Activated naive CD4-positive, alpha-beta T cell treated with anti-CD3 and anti-CD28 coated beads, Interleukin-2, amount 50 U/mL, for 72 hours (primary cell): ENCODE measurements around the gene NRXN3. TPM values are rescaled to one million over a fixed set of nuclear protein-coding genes. Genes with fewer than 3 reads are reported as not detected.
A peak's percentile ranks its signal among the peaks of the same experiment; 100 is the strongest.

Experiments
- ATAC-seq, 2 donors: fragments of 150-1000 bp; cut with Tn5 transposase; 2 replicates each; pipeline ENCODE4 v1.10.0; 2021; ENCODE audit warnings: mild to moderate bottlenecking in 2 of 2, moderate library complexity in 2 of 2
- DNase-seq, 2 donors: peaks; one replicate each; pipeline ENCODE4 v3.0.0; 2021 to 2022; ENCODE audit warnings: low spot score in 2 of 2
- H3K27ac Mint-ChIP-seq, 2 donors: one replicate each; pipeline ENCODE4 v1.8.0; 2022; ENCODE audit warnings: mild to moderate bottlenecking in 2 of 2, mixed read lengths in 2 of 2
- H3K36me3 Mint-ChIP-seq, 2 donors: one replicate each; pipeline ENCODE4 v1.8.0; 2022; ENCODE audit warnings: mixed read lengths in 2 of 2
- H3K9me3 Mint-ChIP-seq, 2 donors: one replicate each; pipeline ENCODE4 v1.8.0; 2022; ENCODE audit warnings: mixed read lengths in 2 of 2
- total RNA-seq, 2 donors: library from RNA; stranded (reverse); gene quantifications; one replicate each; pipeline ENCODE4 v1.2.3, GENCODE V29; 2022

The NRXN3 gene
- total RNA-seq, 2 donors from 2014 or later, result not detected

DNA sequence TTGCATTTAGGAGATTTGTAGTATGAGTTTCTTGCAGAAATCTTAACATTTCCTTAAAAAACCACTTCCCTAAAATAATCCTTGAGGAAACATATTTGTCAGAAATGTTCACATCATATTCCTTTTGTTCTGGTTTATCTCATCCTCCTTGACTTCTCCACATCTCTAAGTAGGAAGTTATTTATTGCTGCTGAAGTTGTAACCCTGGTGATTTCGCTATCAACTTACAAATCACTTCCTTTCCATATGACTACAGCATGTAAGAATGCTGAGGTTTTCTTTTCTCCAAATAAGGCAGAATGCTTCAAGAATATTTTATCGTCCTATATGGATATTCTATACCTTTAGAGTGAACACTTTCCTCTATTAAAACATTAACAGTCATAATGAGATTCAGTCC, 751.7 kb downstream of the NRXN3 start:
- DNase-seq (no peak), ATAC-seq (no peak)
- no peaks in the 10 kb centered on the region for H3K36me3 Mint-ChIP-seq
- H3K9me3 Mint-ChIP-seq, result peaks cover 5 to 8% of the 10 kb centered on the region in 2 donors
- H3K27ac Mint-ChIP-seq, result no peak overlapping the region

DNA sequence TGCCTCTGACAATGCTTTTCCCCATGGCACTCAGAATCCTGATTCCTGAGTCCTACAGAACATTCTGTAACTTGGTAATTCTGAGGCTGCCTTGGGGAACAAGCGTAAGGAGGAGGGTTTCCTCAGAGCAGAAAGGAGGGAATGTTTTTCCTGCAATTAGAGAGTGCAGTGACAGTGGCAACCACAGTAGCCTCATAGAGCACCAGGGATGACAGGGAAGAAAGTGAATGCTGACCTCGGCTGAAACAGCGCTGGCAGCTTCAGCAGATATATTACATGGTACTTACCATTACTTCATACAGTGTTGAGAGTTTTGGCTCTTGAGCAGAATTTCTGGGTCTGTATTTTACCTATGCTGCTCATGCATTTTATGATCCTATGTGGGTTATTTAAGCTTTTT, 757.1 kb downstream of the NRXN3 start:
- peaks cover 0 to 4% of the 10 kb centered on the region in 2 donors for H3K9me3 Mint-ChIP-seq
- H3K27ac Mint-ChIP-seq, result no peak overlapping the region
- no peak for ATAC-seq
- no peak for DNase-seq
- no peaks in the 10 kb centered on the region for H3K36me3 Mint-ChIP-seq

DNA sequence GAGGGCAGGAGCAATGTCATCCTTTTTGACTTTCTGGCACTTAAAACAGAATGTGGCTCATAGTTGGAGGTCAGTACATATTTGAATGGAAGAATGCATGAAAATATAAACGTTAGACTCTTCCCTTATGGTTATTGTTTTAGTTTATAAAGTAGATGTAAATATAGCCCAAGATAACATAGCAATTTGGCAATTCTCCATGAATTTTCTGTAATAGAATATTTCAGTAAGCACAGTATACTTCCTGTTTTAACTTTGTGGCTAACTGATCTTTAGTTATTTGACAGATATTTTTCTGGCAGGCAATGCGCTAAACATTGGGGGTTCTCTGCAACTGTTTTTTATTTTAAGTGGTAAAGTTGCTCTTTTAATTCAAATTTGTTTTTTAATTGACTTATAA, 763.0 kb downstream of the NRXN3 start:
- no peak for ATAC-seq
- DNase-seq, result no peak
- H3K36me3 Mint-ChIP-seq, result no peaks in the 10 kb centered on the region

DNA sequence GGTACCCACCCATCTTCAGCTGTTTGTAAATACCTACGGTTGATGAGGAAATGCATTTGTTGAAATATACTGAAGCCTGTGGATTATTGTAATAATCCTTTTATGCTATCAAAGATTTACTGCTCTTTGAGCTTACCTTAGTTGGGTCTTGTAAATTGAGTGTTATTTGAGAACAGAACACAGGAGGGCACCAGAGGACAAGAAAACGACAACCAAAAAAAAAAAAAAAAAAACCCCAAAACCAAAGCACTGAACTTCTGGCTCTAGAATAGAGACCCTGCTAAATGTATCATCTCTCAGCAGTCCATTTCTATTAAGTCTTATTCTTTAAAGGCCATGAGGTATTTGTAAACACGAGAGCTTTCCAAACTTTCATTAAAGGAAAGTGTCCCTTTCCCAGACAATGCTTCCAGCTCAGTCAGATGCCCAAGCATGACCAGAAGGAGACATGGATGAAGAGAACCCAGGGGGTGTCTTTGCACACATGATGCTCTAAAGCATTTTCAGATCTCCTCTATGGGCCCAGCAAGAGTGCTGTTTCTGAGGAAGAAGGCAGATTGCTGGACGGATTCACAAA, 763.9 kb downstream of the NRXN3 start:
- DNase-seq, result no peak
- H3K36me3 Mint-ChIP-seq, result no peaks in the 10 kb centered on the region
- H3K9me3 Mint-ChIP-seq, result peaks cover 0 to 8% of the 10 kb centered on the region in 2 donors
- no peak overlapping the region for H3K27ac Mint-ChIP-seq
- no peak for ATAC-seq

More for the DNA sequence above, 763.0 kb downstream of the NRXN3 start:
- H3K27ac Mint-ChIP-seq, result no peak overlapping the region
- H3K9me3 Mint-ChIP-seq, result peaks cover 0 to 8% of the 10 kb centered on the region in 2 donors

DNA sequence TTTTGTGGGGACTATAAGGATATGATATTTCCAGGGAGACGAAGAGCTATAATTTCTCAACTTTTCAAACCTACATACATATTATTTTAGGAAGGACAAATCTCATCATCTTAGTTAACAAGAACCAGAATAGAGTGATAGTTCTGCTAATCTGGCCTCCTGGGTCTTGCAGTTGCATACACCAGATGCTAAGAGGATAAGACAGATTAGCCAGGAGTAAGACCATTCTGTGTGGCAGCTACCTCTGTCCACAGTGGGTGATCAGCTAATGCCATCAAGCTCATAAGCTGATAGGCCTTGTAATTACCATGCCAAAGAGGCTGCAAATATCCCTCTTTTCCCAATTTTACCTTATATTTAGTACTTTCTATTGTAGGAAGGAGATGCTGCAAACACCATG, 776.8 kb downstream of the NRXN3 start:
- no peaks in the 10 kb centered on the region for H3K36me3 Mint-ChIP-seq
- no peaks in the 10 kb centered on the region for H3K9me3 Mint-ChIP-seq
- no peak for ATAC-seq
- no peak overlapping the region for H3K27ac Mint-ChIP-seq
- DNase-seq, result no peak

DNA sequence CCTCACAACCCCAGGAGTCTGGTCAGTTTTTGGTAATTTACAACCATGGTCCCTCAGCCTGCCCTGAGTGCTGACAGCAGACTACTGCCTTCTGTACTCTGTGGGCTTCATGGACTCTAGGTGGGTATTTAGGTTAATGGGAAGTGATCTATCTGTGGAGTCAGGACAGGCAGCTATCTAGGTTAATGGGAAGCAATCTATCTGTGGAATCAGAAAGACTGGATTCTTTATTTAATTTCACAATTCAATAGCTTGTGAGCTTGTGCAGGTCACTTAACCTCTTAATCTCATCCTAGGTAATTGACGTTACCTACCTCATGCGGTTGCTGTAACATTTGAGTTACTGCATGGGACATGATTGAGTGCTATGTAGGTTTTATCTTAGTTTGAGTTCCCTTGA, 777.5 kb downstream of the NRXN3 start:
- Mint-ChIP-seq H3K9me3 (no peaks in the 10 kb centered on the region), H3K36me3 (no peaks in the 10 kb centered on the region), H3K27ac (no peak overlapping the region)
- no peak for DNase-seq
- ATAC-seq, result no peak

DNA sequence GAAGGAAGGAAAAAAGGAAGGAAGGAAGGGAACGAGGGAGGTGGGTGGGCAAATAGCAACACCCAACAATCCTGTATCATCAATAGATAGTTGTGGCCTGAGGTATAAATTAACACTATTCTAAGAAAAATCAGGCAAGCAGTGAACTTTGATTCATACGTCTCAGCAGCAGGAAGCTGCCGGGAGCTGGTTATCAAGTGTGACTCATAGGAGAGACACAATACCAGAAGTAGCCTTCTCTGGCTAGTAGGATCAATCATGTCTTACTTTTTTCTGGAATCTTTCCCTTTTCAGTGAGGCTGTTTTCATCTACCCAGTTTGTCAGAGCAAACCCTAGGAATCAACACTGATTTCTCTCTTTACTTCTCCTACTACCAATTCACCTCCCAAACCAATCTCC, 780.5 kb downstream of the NRXN3 start:
- DNase-seq (no peak), ATAC-seq (no peak)
- Mint-ChIP-seq H3K9me3 (no peaks in the 10 kb centered on the region), H3K27ac (no peak overlapping the region), H3K36me3 (no peaks in the 10 kb centered on the region)

DNA sequence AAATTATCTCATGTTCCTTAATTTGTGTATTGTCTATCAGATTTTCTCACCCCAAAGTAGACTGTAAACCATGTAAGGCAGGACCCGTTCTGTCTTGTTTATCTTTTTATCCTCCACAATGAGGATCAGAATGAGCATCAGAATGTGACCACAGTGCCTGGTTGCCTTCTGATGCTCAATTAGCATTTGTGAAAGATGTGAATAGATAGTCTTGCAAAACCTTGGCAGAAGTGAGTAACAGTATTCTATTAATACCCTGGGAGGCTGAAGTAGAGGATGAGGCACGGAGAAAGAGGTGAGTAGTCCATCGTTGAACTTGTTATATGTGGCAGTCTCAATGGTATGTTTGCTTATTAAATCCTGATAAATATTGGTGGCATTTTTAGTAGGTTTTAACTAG, 781.4 kb downstream of the NRXN3 start:
- DNase-seq (no peak), ATAC-seq (no peak)
- Mint-ChIP-seq H3K36me3 (no peaks in the 10 kb centered on the region), H3K27ac (no peak overlapping the region), H3K9me3 (no peaks in the 10 kb centered on the region)

DNA sequence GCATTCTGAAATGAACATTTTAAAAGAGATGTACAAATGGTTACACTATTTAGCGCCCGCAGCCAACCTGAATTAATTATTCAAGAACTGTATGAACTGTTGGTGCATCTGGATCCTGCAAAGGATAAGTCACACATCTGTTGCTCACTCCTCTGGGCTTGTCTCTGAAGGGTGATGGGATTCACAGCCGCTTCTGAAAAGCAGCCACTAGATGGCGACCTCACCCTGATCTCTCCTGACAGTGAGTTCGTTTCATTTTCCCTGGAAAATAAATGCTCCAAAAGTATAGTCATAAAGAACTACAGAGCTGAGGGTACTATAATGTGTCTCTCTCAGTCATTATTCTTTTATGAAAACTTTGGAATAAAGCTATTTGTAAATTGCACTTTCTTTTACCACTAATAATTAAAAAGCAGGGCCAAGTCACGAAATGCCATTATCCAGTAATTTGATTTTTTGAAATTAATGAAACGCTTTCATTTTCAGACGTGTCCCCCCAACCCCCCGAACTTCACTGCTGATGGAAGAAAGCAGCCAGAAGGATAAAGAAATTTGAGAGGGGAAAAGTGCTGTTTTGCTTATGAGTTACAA, 789.6 kb downstream of the NRXN3 start:
- H3K27ac Mint-ChIP-seq, result no peak overlapping the region
- no peaks in the 10 kb centered on the region for H3K9me3 Mint-ChIP-seq
- no peaks in the 10 kb centered on the region for H3K36me3 Mint-ChIP-seq
- DNase-seq (peak in 1 of 2 donors; percentile 43), ATAC-seq (peak in 1 of 2 donors; percentile 54)

DNA sequence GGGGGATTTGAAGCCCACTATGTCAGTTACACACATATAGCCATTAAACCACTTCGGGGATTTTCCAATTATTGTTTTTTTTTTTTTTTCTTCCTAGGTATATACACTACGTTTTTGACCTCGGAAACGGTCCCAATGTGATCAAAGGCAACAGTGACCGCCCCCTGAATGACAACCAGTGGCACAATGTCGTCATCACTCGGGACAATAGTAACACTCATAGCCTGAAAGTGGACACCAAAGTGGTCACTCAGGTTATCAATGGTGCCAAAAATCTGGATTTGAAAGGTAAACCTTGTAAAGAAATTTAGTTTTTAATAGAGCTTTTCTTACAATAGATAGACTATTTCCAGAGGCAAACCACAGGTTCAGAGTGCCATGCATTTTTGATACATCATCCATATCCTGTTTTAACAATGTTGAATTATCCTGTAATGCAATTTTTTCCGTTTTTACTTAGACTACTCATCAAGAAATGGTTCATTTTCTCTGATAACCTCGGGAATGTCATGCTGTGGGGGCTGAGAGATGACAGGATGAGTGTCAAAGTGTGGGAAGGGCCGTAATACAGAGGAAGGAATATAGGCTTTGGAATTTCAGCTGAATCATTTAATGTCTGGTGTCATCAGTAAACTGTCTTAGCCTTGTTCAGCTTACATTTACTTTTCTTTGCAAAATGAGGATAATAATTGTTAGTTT, 797.1 kb downstream of the NRXN3 start:
- no peaks in the 10 kb centered on the region for H3K36me3 Mint-ChIP-seq
- ATAC-seq (no peak), DNase-seq (no peak)
- H3K9me3 Mint-ChIP-seq, result no peaks in the 10 kb centered on the region
- H3K27ac Mint-ChIP-seq, result no peak overlapping the region

DNA sequence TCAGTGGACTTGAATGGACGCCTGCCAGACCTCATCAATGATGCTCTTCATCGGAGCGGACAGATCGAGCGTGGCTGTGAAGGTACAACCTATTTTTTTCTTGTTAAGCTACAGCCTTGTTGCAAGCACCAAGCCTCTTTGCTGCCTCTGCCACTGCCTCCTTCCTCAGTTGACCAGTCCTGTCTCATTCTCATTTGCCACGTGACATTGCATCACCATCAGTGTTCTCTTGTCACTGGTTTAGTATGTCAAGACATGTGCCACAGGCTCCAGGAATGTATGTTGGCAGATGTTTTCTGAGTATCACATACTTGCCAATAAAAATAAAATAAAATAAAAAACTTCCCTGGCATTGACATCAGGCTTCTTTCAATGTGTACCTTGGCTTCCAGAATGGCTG, 798.1 kb downstream of the NRXN3 start:
- H3K27ac Mint-ChIP-seq, result peak overlapping the region in 1 of 2 donors; percentile 63
- no peaks in the 10 kb centered on the region for H3K36me3 Mint-ChIP-seq
- no peaks in the 10 kb centered on the region for H3K9me3 Mint-ChIP-seq
- ATAC-seq, result no peak
- no peak for DNase-seq

DNA sequence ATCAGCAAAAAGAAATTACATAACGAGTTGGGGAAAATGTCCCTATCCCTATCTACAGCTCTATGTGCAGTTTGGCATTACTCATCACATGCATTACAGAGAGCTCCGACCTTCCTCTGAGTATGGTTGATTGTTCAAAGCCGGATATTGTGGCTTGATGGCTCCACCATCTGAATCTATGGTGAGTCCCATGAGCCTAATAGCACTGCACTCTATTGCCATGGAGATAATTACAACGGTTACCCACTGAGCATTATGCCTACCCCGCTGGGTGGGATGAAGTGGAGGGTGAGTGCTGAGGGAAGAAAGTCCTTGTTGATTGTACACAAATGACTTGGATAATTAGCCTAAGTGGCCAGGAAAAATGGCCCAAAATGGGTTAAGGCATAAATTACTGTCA, 800.5 kb downstream of the NRXN3 start:
- ATAC-seq, result no peak
- no peak for DNase-seq
- H3K9me3 Mint-ChIP-seq, result no peaks in the 10 kb centered on the region
- H3K27ac Mint-ChIP-seq, result no peak overlapping the region
- no peaks in the 10 kb centered on the region for H3K36me3 Mint-ChIP-seq

DNA sequence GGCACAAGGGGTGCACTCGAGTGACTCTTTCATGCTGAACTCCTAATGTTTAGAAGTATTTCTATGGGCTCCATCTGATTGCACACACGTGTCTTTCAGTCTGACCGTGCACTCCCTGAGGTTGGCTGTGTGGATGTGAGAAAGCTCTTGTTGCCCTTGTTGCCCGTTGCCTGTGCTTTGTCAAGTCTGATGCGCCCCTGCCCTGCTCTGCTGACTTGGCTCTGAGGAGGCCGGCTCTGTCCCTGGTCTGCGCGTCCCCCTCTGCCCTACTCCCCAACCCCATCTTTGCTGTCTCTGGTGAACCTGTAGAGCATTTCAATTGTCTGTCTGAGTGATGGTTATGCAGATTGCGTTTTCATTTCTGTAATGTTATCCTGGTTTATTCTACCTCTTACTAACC, 802.3 kb downstream of the NRXN3 start:
- Mint-ChIP-seq H3K27ac (no peak overlapping the region), H3K36me3 (no peaks in the 10 kb centered on the region)
- no peak for ATAC-seq

DNA sequence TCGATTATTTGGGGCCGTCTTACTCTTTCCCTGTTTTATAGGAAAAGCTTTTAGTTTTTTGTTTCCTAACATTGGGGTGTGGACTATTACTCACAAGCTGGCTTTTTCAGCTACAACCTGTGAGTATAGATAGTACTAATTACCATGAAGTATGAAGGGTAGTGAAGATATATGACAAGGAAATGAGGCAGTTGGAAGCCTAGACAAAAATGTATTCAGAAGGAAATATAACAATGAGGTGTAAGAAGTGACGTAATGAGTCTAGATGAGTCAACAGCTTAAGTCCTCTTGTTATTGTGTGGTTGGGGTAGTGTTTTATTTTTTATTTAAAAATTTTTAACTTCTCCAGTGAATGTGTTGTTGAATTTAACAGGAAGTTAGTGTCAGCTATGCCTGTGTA, 804.5 kb downstream of the NRXN3 start:
- DNase-seq (no peak), ATAC-seq (no peak)
- no peak overlapping the region for H3K27ac Mint-ChIP-seq
- no peaks in the 10 kb centered on the region for H3K36me3 Mint-ChIP-seq
- H3K9me3 Mint-ChIP-seq, result peaks cover 0 to 3% of the 10 kb centered on the region in 2 donors

More for the DNA sequence above, 802.3 kb downstream of the NRXN3 start:
- no peaks in the 10 kb centered on the region for H3K9me3 Mint-ChIP-seq
- DNase-seq, result no peak

DNA sequence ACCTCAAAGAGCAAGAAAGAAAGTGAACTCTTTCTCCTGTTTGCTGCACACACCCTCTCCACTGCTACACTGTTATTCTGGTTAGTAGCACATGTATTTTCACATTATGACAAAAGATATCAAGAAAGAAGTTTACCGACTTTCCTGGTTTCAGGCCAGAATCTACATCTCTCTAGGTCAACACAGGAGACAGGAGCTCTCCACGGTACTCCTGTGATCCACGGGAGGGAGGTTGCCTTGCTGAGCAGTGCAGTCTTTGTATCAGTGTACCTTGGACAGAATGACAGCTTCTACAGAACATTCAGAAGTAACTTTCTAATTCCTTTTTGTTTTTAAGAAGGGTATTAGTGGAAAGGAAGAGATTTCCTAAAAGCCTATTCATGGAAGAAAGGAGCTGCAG, 805.6 kb downstream of the NRXN3 start:
- Mint-ChIP-seq H3K27ac (no peak overlapping the region), H3K36me3 (no peaks in the 10 kb centered on the region), H3K9me3 (peaks cover 0 to 6% of the 10 kb centered on the region in 2 donors)
- DNase-seq (no peak), ATAC-seq (no peak)

DNA sequence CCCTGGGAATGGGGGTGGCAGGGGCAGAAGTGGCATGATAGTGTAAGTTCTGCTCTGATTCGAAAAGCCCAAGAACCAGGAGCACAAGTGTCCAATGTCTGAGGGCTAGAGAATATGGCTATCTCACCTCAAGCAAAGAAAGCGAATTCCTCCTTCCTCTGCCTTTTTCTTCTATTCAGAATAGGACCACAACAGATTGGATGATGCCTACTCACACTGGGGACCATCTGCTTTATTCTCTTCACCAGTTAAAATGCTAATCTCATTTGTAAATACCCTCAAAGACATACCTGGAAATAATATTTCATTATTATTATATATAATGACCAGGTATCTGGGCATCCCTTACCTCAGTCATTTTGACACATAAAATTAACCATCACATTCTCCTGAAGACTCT, 808.7 kb downstream of the NRXN3 start:
- no peak for ATAC-seq
- H3K27ac Mint-ChIP-seq, result no peak overlapping the region

DNA sequence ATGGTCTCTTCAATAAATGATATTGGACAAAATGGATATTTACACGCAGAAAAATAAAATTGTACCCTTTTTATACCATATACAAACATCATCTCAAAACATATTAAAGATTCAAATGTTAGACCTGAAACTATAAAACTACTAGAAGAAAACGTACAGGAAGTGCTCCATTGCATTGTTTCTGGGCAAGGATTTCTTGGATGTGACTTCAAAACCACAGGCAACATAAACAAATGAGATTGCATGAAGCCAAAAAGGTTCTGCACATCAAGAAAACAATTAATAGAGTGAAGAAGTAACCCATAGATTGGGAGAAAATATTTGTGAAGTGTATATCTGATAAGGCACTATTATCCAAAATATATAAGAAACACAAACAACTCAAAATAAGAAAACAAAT, 812.4 kb downstream of the NRXN3 start:
- no peak overlapping the region for H3K27ac Mint-ChIP-seq
- no peaks in the 10 kb centered on the region for H3K36me3 Mint-ChIP-seq
- no peak for ATAC-seq
- peaks cover 0 to 9% of the 10 kb centered on the region in 2 donors for H3K9me3 Mint-ChIP-seq
- no peak for DNase-seq

More for the DNA sequence above, 808.7 kb downstream of the NRXN3 start:
- peaks cover 0 to 6% of the 10 kb centered on the region in 2 donors for H3K9me3 Mint-ChIP-seq
- no peak for DNase-seq
- no peaks in the 10 kb centered on the region for H3K36me3 Mint-ChIP-seq

DNA sequence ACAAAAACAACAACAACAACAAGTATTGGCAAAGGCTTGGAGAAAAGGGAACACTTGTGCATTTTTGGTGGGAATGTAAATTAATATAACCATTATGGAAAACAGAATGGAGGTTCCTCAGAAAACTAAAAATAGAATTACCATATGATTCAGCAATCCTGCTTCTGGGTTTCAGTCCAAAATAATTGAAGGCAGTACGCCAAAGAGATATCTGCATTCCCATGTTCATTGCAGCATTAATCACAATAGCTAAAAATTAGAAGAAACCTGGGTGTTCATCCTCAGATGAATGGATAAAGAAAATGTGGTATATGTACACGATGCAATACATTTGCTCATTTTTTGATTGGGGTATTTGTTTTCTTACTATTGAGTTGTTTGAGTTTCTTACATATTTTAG, 813.0 kb downstream of the NRXN3 start:
- H3K27ac Mint-ChIP-seq, result no peak overlapping the region
- no peaks in the 10 kb centered on the region for H3K36me3 Mint-ChIP-seq
- ATAC-seq (no peak), DNase-seq (no peak)
- H3K9me3 Mint-ChIP-seq, result peaks cover 0 to 10% of the 10 kb centered on the region in 2 donors
